Measurements from ENCODE around the gene TGFBR1. TPM values are rescaled to one million over a fixed set of nuclear protein-coding genes. Genes with fewer than 3 reads are reported as not detected.

Gene TGFBR1
- total and polyA plus RNA-seq, 2 donors (not counting 3 experiments of a cell fraction or from before 2014, with no cell fraction given): 5.8 to 18.6 TPM

DNA sequence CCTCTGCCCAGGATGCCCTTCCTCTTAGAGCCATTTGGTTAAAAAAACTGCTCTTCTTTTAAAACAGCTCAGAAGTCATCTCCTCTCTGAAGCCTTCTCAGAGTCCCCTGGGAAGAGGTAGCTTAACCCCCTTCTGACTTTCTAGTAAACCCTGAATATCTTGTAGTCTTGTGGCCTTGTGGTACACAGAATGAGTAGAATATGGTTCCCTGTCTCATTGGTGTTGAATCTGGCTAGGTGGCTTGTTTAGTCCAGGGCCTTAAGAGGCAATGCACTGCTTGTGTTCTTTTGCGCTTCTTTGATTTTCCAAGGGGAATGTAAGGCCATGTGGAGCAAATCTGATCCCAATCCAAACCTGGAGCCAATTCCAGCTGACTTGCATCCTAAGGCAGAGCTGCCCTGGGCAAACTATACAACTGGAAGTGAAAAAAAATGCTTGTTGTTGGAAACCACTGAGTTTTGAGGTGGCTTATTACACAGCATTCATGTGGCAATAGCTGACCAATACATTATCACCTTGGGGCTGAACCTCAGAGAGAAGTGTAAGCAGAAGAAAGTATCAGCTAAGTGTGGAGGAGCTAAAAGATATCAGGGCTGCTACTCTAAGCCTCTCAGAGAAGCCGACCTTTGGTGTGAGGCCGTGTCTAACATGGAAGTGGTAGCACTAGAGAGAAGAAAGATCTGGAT is 85.8 kb downstream of the TGFBR1 start:
- TF ChIP-seq GATA2 (IDR thresholded peaks at IDR 0.05; ENCODE audit: insufficient read depth, insufficient read length, low read depth, low read length) (no peak), EZH2 (IDR thresholded peaks at IDR 0.05; ENCODE audit: borderline replicate concordance, low read depth, low read length, severe bottlenecking) (no peak), POLR2AphosphoS5 (IDR thresholded peaks at IDR 0.05; ENCODE audit: insufficient read depth, low read depth, low read length) (no peak), FOS (IDR thresholded peaks at IDR 0.05; ENCODE audit: borderline replicate concordance, insufficient read depth, low read length) (no peak), POLR2A (IDR thresholded peaks at IDR 0.05; ENCODE audit: low read depth, low read length) (no peak), JUN (IDR thresholded peaks at IDR 0.05; ENCODE audit: borderline replicate concordance, insufficient read depth, insufficient read length, low read depth) (no peak), MYC (IDR thresholded peaks at IDR 0.05; ENCODE audit: low read depth, low read length) (no peak)
- TF ChIP-seq, protein P1, sequence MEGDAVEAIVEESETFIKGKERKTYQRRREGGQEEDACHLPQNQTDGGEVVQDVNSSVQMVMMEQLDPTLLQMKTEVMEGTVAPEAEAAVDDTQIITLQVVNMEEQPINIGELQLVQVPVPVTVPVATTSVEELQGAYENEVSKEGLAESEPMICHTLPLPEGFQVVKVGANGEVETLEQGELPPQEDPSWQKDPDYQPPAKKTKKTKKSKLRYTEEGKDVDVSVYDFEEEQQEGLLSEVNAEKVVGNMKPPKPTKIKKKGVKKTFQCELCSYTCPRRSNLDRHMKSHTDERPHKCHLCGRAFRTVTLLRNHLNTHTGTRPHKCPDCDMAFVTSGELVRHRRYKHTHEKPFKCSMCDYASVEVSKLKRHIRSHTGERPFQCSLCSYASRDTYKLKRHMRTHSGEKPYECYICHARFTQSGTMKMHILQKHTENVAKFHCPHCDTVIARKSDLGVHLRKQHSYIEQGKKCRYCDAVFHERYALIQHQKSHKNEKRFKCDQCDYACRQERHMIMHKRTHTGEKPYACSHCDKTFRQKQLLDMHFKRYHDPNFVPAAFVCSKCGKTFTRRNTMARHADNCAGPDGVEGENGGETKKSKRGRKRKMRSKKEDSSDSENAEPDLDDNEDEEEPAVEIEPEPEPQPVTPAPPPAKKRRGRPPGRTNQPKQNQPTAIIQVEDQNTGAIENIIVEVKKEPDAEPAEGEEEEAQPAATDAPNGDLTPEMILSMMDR (IDR thresholded peaks at IDR 0.05; ENCODE audit: extremely low read depth in 1 of 2, insufficient read depth in 1 of 2, low read depth in 1 of 2, low read length in 2 of 2): no peak
- TF ChIP-seq, protein P2, sequence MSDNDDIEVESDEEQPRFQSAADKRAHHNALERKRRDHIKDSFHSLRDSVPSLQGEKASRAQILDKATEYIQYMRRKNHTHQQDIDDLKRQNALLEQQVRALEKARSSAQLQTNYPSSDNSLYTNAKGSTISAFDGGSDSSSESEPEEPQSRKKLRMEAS (IDR thresholded peaks at IDR 0.05; ENCODE audit: insufficient read depth, insufficient read length): no peak
- Histone ChIP-seq H3K79me2 (ENCODE audit: control insufficient read depth, insufficient read depth, low read length) (no peaks in the 10 kb centered on the region), H4K20me1 (replicated peaks; ENCODE audit: control insufficient read depth, extremely low read depth, insufficient read depth, low read length) (no peaks in the 10 kb centered on the region), H3K9me1 (replicated peaks; ENCODE audit: control insufficient read depth, extremely low read depth, insufficient read depth, low read length) (no peaks in the 10 kb centered on the region), H2AFZ (ENCODE audit: low read depth, low read length) (no peak overlapping the region), H3K9me3 (replicated peaks; ENCODE audit: control insufficient read depth, insufficient read depth, low read length) (no peaks in the 10 kb centered on the region), H3K27me3 (ENCODE audit: control insufficient read depth in 2 of 2, insufficient read depth in 2 of 2, low read length in 2 of 2) (peaks cover 4 to 27% of the 10 kb centered on the region in 2 experiments), H3K9ac (replicated peaks; ENCODE audit: extremely low read depth, insufficient read depth, low read length) (no peak overlapping the region), H3K27ac (ENCODE audit: insufficient read depth, low read depth, low read length) (no peak overlapping the region), H3K4me2 (ENCODE audit: insufficient read depth, low read length) (no peak overlapping the region), H3K4me1 (ENCODE audit: control insufficient read depth, extremely low read depth, insufficient read depth, low read length) (no peaks in the 10 kb centered on the region), H3K4me3 (replicated peaks in 1 of 3; ENCODE audit: insufficient read depth in 1 of 3, low read depth in 1 of 3, low read length in 3 of 3) (no peak overlapping the region), H3K36me3 (ENCODE audit: control insufficient read depth in 2 of 2, extremely low read depth in 1 of 2, insufficient read depth in 2 of 2, low read length in 2 of 2) (no peaks in the 10 kb centered on the region)
- intact Hi-C loops (cut with micrococcal nuclease) (no loop called here), dilution Hi-C loops (cut with MboI; ENCODE audit: extremely low pct_ligation_motif_present, low sequenced_read_pairs) (no loop called here)
- DNase-seq (ENCODE audit: low read depth, low spot score): no peak
- no TSS peak for BruUV-seq (replicated peaks)
- POLR2A ChIA-PET: no interaction called here
- no peak for FAIRE-seq
- CTCF ChIA-PET: no interaction called here
